ENCODE measurements around the gene VILL.

The VILL gene

DNA sequence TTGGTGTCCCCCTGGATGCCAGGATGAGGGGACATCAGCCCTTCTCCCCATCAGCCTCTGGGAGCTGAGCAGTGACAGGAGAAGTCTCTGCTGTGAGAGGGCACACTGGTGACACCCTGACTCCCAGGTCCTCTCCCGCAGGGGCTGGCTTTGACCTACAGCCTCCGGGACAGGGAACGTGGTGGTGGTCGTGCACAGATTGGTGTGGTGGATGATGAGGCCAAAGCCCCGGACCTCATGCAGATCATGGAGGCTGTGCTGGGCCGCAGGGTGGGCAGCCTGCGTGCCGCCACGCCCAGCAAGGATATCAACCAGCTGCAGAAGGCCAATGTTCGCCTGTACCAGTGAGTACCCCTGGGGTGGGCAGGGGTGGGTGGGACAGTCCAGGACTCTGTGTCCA, 6.8 kb downstream of the VILL start:
- in situ Hi-C loops (cut with HindIII; ENCODE audit: low sequenced_read_pairs) = no loop called here

DNA sequence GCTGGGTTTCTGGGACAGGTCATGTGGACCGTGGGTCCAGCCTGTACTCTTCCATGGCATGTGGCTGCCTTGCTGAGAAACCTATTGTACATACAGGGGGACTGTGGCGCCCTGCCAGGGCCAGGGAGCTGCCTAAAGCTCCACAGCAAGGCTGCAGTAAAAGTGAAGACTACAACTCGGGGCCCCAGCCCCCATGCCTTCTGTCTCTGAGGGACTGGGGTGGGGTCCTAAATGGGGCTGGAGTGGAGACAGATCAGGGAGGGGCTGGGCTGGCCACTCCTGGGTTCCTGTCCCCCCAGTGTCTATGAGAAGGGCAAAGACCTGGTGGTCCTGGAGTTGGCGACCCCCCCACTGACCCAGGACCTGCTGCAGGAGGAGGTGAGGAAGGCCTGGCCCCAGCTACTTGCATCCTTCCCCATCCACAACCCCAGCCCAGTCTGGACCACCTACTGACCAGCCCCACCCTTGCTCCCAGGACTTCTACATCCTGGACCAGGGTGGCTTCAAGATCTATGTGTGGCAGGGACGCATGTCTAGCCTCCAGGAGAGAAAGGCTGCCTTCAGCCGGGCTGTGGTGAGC, 7.3 kb downstream of the VILL start:
- in situ Hi-C loops (cut with HindIII; ENCODE audit: low sequenced_read_pairs) = no loop called here

- in situ Hi-C loops (cut with HindIII; ENCODE audit: low sequenced_read_pairs) = no loop called here
Observed at GRCh38 chr3:37999836-38000235, 9.2 kb downstream of the VILL start.

GRCh38 chr3:38000242-38000916, 9.8 kb downstream of the VILL start:
- in situ Hi-C loops (cut with HindIII; ENCODE audit: low sequenced_read_pairs) = no loop called here

DNA sequence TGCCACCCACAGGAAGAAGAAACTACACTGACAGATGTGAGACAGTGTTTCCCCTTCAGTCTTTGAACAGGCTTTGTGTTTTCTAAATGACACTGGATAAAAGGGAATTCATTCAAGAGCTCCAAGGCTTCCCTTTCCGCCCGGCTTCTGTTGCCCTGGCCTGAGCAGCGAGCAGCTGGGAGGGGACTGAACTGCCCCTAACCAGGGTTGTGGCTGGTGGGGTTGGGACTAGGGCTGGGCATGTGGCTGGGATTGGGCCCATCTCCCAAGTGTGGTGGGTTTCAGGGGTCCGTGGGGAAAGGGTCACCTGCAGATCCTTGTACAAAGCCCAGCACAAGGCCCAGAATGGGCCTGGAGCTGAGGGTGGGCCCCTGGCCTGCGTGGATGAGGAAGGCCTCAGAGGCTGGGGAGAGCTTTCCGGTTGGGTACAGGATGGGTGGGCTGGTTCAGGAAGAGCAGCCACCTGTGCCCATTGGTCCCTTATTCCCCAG, 10.4 kb downstream of the VILL start:
- in situ Hi-C loops (cut with HindIII; ENCODE audit: low sequenced_read_pairs) = no loop called here

DNA sequence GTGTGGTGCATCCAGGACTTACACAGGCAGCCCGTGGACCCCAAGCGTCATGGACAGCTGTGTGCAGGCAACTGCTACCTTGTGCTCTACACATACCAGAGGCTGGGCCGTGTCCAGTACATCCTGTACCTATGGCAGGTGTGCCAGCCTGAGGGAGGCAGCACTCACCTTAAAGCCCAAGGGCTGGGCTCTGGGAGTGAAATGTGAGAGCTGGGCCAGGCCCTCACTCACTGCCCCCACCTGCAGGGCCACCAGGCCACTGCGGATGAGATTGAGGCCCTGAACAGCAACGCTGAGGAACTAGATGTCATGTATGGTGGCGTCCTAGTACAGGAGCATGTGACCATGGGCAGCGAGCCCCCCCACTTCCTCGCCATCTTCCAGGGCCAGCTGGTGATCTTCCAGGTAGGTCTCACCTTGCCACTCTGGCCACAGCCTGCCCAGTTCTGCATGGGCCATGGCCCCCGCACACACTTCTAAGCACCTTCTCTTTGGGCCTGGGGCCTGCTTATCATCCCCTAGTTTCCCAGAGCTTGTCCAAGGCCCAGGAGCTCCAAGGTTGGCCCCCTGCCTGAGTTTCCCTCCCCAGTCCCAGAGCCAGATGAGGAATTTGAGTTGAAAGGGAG, 11.0 kb downstream of the VILL start:
- in situ Hi-C loops (cut with HindIII; ENCODE audit: low sequenced_read_pairs) = no loop called here

DNA sequence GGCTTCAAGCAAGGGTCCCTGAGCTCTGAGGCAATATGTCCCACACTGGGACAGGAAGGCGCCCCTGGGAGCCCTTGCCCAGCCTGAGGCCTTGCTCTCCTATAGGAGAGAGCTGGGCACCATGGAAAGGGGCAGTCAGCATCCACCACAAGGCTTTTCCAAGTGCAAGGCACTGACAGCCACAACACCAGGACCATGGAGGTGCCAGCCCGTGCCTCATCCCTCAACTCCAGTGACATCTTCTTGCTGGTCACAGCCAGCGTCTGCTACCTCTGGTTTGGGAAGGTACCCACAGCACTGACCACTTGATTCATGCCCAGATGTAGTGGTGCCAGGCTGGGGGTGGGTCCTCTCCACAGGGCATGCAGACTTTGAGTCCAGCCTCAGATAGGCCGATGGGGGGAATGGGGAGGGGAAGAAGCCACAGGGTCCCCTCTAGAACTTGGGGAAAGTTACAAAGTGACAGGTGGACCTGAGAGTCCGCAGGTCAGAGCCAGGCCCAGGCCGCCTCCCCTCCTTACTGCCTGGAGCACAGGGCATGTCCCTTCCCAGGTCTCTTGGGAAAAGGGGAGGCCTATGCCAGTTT, 11.8 kb downstream of the VILL start:
- in situ Hi-C loops (cut with HindIII; ENCODE audit: low sequenced_read_pairs) = no loop called here

DNA sequence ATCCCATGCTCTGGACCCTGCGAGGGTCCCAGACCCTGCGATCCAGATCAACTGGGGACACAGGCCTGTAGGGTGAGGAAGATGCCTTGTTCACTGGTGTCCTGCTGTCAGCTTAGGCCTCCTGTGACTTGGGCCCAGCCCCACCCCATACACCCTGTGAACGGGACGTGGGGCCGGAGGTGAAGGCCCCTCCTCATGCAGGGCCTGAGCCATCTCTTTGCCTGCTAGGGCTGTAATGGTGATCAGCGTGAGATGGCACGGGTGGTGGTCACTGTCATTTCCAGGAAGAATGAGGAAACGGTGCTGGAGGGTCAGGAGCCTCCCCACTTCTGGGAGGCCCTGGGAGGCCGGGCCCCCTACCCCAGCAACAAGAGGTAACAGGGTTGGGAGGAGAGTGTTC, 12.4 kb downstream of the VILL start:
- in situ Hi-C loops (cut with HindIII; ENCODE audit: low sequenced_read_pairs) = no loop called here

DNA sequence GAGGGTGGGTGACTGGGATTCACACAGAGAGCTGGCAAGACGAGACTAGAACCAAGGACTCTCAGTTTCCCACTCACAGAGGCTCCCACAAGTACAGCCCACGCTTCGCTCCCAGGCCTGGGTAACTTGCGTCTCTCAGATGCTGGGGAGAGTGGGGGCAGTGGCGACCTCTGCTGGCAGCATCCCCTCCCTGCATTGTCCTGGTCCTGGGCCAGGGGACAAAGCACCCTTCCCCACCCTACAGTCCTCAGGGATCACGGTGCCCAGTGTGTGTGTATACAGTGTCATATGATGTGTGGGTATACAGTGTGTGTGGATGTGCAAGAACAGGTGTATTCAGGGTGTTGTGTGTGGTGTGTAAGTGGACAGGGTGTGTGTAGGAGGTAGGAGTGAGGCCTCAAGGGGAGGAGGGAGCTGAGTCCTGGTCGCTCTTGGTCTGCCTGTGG, 12.8 kb downstream of the VILL start:
- in situ Hi-C loops (cut with HindIII; ENCODE audit: low sequenced_read_pairs) = no loop called here

DNA sequence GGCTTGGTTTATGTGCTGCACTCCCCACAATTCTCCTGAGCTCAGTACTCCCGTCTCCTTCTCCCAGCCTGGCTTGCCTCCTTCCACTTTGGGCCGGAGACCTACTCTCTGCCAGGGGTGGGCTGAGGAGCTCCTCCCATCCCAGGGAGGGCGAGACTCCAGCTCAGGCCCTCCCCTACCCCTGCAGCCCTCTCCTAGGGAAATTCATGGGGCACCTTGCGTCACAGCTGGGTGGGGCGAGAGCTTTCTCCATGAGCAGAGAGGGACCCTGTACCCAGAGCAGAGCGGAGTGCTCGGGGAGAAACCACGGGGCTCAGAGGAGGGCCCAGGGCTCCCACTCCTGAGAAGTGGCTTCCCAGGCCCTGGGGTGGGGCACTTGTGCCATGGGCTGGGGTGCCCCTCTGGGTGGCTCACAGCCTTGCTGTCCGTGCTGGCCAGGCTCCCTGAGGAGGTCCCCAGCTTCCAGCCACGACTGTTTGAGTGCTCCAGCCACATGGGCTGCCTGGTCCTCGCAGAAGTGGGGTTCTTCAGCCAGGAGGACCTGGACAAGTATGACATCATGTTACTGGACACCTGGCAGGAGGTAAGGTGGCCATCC, 13.3 kb downstream of the VILL start:
- in situ Hi-C loops (cut with HindIII; ENCODE audit: low sequenced_read_pairs) = no loop called here

GRCh38 chr3:38004415-38005075, 14.0 kb downstream of the VILL start:
- in situ Hi-C loops (cut with HindIII; ENCODE audit: low sequenced_read_pairs) = no loop called here

GRCh38 chr3:38005076-38006020, 14.8 kb downstream of the VILL start:
- in situ Hi-C loops (cut with HindIII; ENCODE audit: low sequenced_read_pairs) = no loop called here

DNA sequence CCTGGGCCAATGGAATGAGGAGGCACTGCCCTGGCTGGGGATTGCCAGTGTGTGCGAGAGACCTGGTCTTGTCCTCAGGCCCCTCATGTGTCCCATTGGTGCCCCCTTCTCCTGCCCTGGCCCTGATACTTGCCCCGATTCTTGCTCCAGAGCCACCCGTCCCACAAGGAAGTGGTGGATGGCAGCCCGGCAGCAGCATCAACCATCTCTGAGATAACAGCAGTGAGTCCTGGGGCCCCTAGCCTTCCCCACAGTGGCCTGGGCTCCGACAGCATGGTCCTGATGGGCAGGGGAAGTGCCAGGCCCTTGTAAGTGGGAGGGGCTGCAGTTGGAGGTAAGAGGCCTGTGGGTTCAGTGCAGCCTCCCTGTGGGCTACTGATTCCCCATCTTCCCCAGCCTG, 15.4 kb downstream of the VILL start:
- in situ Hi-C loops (cut with HindIII; ENCODE audit: low sequenced_read_pairs) = no loop called here

DNA sequence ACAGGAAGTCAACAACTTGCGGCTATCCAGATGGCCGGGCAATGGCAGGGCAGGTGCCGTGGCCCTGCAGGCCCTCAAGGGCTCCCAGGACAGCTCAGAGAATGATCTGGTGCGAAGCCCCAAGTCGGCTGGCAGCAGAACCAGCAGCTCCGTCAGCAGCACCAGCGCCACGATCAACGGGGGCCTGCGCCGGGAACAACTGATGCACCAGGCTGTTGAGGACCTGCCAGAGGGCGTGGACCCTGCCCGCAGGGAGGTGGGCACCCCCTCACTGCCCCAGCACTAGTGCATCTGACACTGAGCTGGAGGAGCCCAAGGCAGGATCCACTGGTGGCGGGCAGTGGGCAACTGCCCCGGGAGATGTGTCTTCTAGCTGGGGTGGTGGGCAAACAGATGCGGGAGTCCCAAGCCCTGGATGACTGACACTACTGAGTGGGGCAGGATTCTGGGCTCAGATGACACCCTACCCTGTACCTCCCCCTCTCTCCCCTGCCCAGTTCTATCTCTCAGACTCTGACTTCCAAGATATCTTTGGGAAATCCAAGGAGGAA, 15.9 kb downstream of the VILL start:
- in situ Hi-C loops (cut with HindIII; ENCODE audit: low sequenced_read_pairs) = no loop called here

DNA sequence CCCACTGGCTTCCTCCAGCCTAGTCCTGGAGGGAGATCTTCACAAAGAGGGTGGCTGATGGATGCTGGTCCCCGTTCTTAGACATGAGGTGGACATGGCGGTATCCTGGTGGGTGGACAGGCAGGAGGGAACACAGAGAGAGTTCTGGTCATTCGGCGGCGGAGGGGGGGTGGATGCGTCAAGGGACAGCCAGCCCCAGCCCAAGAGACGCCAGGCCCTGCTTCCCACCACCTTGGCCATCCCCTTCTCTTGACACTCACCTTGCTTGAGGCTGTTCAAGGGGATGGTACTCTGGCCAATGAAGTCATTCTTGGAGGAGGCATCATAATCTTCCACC, 17.1 kb downstream of the VILL start:
- in situ Hi-C loops (cut with HindIII; ENCODE audit: low sequenced_read_pairs) = no loop called here

DNA sequence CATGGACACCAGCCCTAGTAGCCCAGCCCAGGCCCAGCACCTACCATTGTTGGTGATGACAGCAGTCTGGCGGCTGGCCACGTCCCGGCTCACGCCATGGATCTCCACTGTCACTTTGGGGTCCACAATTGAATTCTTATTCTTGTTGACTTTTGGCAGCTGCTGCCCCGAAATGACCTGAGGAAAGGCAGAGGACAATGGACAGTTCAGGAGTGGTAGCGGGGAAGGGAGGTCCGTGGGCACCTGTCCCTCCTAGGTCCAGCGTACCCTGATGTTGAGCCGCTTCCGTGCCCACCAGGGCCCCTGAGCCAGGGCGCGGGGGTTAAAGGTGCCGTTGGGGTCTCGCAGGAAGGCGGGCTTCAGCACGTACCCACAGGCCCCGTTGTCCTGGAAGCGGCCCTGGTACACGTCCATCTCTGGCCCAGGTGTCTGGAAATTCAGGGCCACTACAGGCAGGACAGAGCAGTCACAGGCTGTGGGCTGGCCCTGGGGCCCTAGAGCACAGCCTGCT, 17.7 kb downstream of the VILL start:
- in situ Hi-C loops (cut with HindIII; ENCODE audit: low sequenced_read_pairs) = no loop called here

DNA sequence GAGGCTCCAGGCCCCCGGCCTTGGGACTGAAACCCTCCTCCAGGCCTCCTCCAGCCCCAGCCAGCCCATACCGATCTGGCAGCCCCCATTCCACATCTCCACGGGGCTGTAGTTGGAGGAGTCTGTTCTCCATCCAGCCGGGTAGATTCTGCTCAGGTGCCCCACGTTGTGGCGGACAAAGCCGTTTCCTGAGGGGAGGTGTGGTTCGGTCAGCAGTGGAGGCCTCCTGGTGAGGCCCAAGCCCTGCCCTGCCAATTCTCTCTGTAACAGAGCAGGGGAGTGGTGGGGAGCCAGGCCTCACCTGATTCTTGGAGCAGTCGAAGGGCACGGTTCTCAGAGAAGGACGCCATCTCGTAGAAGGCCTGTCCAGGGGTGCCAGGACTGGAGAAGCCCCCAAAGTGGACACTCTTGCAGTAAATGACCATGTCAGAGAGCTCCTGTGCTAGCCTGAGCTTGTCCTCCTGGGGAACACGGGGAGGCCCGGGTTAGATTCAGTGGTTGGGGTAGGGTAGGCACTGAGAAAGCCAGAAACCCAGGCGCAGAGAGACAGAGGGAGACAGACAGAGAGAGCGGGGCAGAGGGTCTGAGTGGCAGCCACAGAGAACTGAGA, 18.5 kb downstream of the VILL start:
- in situ Hi-C loops (cut with HindIII; ENCODE audit: low sequenced_read_pairs) = no loop called here

DNA sequence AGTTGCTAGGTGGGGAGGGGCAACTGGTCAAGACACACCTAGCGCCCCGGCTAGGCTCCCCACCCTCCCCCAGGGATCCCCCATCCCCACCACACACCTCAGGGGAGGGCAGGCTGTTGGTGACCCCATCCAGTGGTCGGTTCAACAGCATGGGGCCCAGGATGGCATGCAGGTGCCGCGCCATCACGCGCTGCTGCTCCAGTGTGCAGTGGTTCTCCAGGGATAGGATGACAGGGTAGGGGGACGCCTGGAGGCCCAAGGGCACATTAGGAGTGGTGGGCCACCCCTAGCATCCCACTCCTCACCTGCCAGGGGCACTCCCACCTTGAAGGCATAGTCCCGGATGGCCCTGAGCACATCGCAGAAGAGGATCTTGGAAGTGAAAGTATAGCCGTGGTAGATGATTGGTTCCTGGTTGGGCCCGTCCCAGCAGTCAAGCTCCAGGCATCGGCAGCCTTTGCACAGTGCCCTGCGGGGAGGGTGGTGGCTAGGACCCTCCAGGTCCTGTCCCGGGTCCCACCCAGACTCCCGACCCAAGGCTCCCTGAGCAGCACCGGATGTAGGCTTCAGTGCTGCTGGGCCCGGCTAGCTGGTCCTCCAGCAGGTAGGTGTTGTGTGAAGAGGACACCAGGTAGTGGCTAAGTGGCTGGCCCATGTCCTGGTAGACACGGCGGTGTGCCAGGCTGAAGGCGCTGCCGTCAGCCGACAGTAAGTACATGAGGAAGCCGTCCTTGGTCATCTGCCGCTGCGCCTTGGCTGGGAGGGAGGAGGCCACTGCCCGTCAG, 19.4 kb downstream of the VILL start:
- in situ Hi-C loops (cut with HindIII; ENCODE audit: low sequenced_read_pairs) = no loop called here
